ENCODE data around the gene ZNF804A. TPM values are rescaled to one million over a fixed set of nuclear protein-coding genes. Genes with fewer than 3 reads are reported as not detected.
"Not testable (repeated sequence)": the region's sequence is repeated elsewhere in the genome, so short reads cannot be mapped to it uniquely, and the experiment has no call there.

Gene ZNF804A
- total and polyA plus RNA-seq, 8 donors, result 0.03 to 3.7 (median 0.33) TPM; not detected in 2

GRCh38 chr2:184877909-184878308 lies 279.6 kb downstream of the ZNF804A start:
- Histone ChIP-seq H3K9me3 (peaks cover 0 to 12% (median 0%) of the 10 kb centered on the region in 4 donors), H3K4me3 (no peak overlapping the region), H3K27ac (no peak overlapping the region), H3K27me3 (no peaks in the 10 kb centered on the region), H3K36me3 (no peaks in the 10 kb centered on the region), H3K4me1 (no peaks in the 10 kb centered on the region)
- no peak for TF ChIP-seq POLR2AphosphoS5 (IDR thresholded peaks at IDR 0.05)
- TF ChIP-seq CTCF (IDR thresholded peaks at IDR 0.05), result no peak
- TF ChIP-seq EP300 (IDR thresholded peaks at IDR 0.05), result no peak
- TF ChIP-seq POLR2A (IDR thresholded peaks at IDR 0.05), result no peak
- DNase-seq, result no peak
- intact Hi-C loops (cut with DNase I; ENCODE audit: low total_unique reads), result no loop called here
- WGBS, 5 donors, result 91 to 100% (median 97%) methylated on average over 2 of the region's 2 CpGs

DNA sequence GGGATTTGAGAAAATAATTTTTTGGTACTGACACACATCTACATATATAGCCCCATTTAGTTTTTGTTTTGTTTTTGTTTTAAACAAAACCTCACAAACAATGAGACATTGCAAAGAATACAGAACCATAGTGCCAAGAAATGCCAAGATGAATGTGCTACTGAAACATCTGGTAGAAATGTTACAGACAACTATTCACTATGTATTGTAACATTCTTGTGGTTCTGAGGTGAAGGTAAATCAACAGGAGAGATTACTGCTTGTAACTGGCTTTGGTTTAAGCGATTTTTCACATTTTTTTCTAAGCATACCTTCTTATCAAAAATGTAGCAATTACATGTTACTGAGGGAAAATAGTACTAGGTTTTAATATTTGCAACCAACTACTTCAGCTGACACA lies 281.3 kb downstream of the ZNF804A start:
- Histone ChIP-seq H3K9me3 (peaks cover 0 to 16% (median 0%) of the 10 kb centered on the region in 4 donors), H3K27ac (no peak overlapping the region), H3K4me1 (no peaks in the 10 kb centered on the region), H3K4me3 (no peak overlapping the region), H3K36me3 (no peaks in the 10 kb centered on the region), H3K27me3 (no peaks in the 10 kb centered on the region)
- WGBS, 5 donors, result 36 to 61% (median 53%) methylated on average over 1 of the region's 1 CpG
- no peak for TF ChIP-seq CTCF (IDR thresholded peaks at IDR 0.05)
- TF ChIP-seq POLR2A (IDR thresholded peaks at IDR 0.05), result no peak
- no peak for TF ChIP-seq EP300 (IDR thresholded peaks at IDR 0.05)
- TF ChIP-seq POLR2AphosphoS5 (IDR thresholded peaks at IDR 0.05), result no peak
- intact Hi-C loops (cut with DNase I; ENCODE audit: low total_unique reads), result no loop called here
- no peak for DNase-seq

DNA sequence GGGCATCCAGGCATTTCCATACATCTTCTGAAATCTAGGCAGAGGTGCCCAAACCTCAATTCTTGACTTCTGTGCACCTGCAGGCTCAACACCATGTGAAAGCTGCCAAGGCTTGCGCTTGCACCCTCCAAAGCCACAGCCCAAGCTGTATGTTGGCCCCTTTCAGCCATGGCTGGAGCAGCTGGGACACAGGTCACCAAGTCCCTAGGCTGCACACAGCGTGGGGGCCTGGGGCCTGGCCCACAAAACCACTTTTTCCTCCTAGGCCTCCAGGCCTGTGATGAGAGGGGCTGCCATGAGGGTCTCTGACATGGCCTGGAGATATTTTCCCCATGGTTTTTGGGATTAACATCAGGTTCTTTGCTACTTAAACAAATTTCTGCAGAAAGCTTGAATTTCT lies 288.3 kb downstream of the ZNF804A start:
- H3K9me3 ChIP-seq, result peaks cover 0 to 35% (median 11%) of the 10 kb centered on the region in 4 donors
- DNase-seq; intact Hi-C loops (cut with DNase I; ENCODE audit: low total_unique reads); H3K4me3 ChIP-seq; H3K27me3 ChIP-seq; H3K27ac ChIP-seq; H3K36me3 ChIP-seq; H3K4me1 ChIP-seq: not testable (repeated sequence)
- WGBS, 5 donors, result 43 to 88% (median 65%) methylated on average over 1 to 2 of the region's 2 CpGs

DNA sequence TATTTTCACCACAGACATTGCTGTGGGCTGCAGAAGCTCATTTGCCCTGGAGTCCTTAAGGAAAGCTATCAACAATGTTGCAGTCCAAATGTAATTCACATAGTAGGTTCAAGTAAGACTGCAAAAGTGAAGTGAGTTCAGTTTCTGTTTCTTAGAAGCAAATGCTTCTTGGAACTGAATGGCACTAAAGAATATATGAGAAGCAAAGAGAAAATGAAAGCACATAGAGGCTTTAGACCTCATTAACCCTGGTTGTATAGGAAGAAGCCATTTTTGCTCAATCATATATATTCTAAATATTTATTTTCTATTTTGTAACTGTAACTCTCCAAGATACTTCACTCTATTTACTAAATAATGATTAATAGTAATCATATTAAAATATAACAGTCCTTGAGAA lies 292.0 kb downstream of the ZNF804A start:
- no peak for TF ChIP-seq EP300 (IDR thresholded peaks at IDR 0.05)
- TF ChIP-seq CTCF (IDR thresholded peaks at IDR 0.05), result no peak
- TF ChIP-seq POLR2AphosphoS5 (IDR thresholded peaks at IDR 0.05), result no peak
- TF ChIP-seq POLR2A (IDR thresholded peaks at IDR 0.05), result no peak
- H3K36me3 ChIP-seq, result no peaks in the 10 kb centered on the region
- H3K4me3 ChIP-seq, result no peak overlapping the region
- intact Hi-C loops (cut with DNase I; ENCODE audit: low total_unique reads), result no loop called here
- H3K9me3 ChIP-seq, result peaks cover 0 to 24% (median 11%) of the 10 kb centered on the region in 4 donors
- no peaks in the 10 kb centered on the region for H3K4me1 ChIP-seq
- no peak for DNase-seq
- H3K27me3 ChIP-seq, result no peaks in the 10 kb centered on the region
- no peak overlapping the region for H3K27ac ChIP-seq

- no peaks in the 10 kb centered on the region for H3K36me3 ChIP-seq
- H3K9me3 ChIP-seq, result peaks cover 0 to under 1% (median 0%) of the 10 kb centered on the region in 4 donors
- WGBS, 5 donors, result 70 to 88% (median 75%) methylated on average over 1 of the region's 1 CpG
- no peaks in the 10 kb centered on the region for H3K4me1 ChIP-seq
- DNase-seq, result no peak
- TF ChIP-seq EP300 (IDR thresholded peaks at IDR 0.05) (no peak), POLR2AphosphoS5 (IDR thresholded peaks at IDR 0.05) (no peak), CTCF (IDR thresholded peaks at IDR 0.05) (no peak), POLR2A (IDR thresholded peaks at IDR 0.05) (no peak)
- H3K4me3 ChIP-seq, result no peak overlapping the region
- no peak overlapping the region for H3K27ac ChIP-seq
- no peaks in the 10 kb centered on the region for H3K27me3 ChIP-seq
- intact Hi-C loops (cut with DNase I; ENCODE audit: low total_unique reads), result no loop called here
Measured at GRCh38 chr2:184904991-184905390, 306.7 kb downstream of the ZNF804A start.
